HuH-7.5 (cell line): Measurements from ENCODE around the gene CYB5RL.
"Not testable (repeated sequence)": the region's sequence is repeated elsewhere in the genome, so short reads cannot be mapped to it uniquely, and the experiment has no call there.

Experiments
- DNase-seq: peaks from one replicate; pipeline ENCODE4 v3.0.0; 2011; ENCODE audit warnings: low spot score

Gene CYB5RL

DNA sequence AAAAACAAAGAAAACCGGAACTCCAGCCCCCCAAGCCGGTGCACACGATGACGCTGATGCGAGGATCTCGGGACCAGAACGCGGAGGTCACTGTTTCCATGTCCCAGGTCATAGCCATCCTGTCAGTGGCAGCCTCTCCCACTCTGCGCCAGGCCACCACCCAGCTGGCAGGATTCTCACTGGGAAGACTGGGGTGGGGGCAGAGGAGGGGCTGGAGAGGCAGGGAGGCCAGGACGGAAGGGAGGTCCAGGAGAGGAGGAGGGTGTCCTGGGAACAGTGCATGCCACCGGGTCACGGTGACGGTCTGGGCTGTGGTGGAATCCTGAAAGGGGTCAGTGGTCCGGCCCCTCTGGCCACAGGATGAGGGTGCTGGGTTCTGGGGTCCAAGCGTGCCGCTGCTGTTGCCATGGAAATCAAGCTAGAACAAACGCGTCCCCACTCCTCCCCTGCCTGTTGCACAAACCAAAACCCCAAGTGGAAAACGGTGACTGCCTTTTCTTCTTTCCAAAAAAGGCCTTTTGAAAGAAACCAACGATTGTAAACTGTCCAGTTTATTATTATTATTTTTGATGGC lies 26.2 kb upstream of the CYB5RL start:
- no peak for DNase-seq

DNA sequence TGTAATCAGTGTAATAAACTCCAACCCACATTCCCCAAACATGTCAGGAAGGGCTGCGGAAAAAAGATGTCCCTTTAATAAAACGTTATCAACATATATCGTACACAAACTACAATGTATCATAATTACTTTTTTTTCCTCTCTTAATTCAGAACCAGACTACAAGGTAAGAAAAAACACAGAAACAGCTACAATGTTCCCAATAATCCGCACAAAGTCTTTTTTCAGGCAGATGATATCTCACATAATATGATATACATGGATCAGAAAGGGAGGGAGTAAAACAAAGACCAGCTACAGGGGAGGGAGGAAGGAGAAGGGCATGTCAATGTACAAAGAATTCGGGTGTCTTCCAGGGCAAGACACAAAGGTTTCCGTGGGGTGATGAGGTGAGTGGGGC lies 25.5 kb upstream of the CYB5RL start:
- DNase-seq = no peak

DNA sequence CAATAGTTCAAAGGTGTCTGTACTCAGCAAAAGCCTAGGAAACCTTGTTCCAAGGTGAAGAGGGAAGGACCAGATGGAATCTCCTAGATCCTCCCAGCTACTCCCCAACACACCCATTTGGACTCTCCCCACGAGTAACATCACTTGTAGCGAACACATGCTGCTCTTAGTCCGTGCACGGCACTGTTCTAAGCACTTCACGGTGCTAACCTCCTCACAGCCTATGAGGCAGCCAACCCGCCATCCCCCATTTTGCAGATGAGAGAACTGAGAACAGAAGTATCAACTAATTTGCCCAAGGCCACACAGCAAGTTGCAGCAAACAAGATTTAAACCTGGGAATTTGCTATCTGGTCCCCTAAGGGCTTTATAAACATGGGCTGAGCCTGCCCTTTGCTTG lies 24.4 kb upstream of the CYB5RL start:
- DNase-seq = no peak

DNA sequence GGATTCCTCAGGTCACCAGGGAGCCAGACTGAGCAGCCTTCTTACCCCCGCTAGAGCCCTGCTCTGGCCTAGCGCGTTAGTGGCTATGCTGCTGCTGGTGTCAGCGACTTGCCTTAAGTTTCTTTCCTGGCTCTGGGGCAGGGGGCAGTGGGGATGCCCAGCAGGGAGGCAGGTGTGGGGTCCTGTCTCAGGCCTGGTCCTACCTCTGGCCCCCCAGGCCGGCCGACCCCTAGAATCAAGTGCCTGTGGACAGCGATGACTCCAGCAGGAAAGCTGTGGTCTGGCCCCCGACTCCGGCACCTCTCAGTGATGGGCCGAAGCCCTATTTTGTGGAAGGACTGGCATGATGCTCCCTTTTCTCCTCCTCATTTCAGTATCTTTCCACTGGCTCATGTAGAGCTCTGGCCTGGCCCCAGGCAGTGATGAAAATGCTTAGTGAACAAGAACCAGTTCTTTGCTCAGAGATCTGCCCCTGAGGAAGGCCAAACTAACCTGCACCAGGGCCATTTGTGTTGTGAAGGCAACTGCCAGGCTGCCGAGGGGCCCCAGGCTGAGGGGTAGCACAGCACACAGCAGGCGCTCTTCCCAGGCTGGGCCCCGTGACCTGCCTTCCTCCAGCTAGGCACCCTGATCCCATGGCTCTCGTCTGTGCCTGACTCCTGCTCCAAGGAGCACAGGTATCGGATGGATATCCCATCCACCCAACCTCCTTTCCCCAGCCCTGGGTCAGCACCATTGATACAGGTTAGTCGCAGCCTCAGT lies 23.8 kb upstream of the CYB5RL start:
- no peak for DNase-seq

DNA sequence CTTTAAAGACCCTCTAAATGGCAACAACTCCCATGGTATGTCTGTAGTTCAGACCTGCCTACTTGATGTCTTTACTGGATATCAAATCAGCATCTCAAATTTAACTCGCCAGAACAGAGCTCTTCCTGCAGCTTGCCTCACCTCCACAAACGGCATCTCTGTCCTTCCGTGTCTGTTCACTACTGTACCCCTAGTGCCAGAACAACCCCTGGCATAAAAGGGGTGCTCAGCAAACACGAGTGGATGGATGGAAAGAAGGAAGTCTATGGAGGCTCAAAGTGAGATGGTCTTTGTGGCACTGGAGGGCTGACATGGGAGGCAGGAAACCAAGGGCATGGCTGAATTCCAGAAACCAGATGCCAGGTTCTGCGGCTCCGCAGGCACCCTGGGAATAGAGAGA lies 22.9 kb upstream of the CYB5RL start:
- no peak for DNase-seq

DNA sequence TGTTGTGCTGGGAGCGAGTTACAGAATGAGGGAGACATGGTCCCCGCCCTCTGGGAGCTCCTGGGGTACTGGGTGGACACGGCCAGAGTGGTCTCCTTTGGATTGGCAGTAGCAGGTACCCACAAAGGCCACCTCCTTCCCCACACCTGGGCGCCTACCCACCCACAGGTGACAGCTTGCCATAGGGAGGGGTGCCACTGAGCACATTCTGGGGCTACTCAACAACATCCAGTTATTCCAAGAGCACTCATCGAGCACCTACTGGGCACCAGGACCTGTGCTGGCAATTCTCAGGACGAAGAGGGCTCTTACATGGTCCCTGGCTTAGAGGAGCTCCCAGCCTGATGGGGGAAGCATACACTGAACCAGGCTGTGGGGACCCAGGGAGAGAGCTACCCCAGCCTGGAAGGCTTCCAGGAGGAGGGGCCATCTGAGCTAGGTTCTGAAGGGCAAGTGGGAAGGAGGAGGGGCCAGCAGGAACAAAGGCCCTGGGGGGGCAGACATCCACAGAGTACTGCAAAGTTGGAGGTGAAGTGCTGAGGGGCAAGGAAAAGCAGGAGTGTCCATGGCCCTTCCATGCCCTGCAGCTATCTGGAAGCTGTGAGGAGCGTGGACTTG lies 22.1 kb upstream of the CYB5RL start:
- DNase-seq = no peak

DNA sequence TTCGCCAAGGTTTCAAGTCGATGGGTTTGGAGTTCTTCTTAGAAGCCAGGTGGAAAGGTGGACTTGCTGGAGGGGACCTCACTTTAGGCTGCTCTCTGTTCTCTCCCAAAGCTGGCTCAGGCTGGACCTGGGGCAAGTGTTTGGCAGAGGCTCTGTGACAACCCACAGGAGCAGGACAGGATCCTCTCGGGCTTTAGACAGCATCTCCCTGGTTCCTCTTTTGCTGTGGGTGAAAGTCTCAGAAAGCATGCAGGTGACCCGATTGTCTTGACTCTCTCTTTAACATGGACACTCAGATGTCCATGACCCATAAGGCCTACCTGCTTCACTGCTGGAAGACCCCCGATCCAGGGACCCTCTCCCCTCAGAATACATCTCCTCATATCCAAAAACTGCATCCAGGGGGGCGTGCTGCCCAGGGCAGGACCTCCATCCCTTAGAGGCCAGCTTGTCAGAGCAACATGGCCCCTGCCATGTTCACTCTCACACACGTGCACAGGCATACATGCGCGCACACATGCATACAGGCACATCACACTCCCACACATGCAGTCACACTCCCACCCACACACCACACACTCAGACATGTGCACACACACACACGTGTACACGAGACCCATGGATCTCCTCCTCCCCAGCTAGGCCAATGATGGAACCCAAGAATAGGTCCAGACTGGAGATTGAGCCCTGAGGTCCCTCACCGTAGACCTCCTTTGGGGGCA lies 21.4 kb upstream of the CYB5RL start:
- DNase-seq = no peak

DNA sequence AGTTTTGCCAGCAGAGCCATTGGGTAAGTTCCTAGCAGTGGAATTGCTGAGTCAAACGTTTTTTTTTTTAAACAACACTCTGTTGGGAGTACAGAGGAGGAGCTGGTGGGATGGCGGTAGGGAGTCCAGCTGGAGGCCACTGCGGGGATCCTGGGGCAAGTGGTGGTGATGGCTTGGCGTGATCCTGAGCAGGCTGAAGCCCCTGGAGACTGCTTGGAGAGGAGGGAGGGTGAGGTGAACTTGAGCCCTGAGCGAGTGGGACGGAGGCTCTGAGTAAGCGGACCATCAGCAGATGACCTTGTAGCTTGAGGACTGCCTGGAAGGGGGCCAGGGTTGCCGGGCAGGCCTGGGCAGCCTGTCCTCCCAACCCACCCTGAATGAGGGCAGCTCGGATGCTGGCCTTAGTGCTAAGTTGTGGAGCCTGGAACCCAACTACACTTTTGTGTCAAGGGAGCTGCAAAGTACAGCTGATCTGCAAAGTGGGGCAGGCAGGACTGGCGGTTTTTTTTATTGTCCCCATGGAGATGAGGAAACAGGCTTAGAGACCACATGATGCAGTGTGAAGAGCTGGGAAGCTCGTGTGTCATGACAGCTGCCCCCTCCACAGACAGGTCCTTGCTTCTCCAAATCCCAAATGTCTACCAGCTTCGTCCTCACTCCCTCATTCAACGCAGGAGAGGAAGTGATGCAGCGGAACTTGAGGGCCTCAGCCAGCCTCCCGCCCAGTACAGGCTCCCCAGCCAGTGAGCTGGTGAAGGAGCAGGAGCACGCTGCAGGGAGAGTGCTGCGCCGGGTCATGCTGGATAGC lies 20.4 kb upstream of the CYB5RL start:
- DNase-seq = no peak

DNA sequence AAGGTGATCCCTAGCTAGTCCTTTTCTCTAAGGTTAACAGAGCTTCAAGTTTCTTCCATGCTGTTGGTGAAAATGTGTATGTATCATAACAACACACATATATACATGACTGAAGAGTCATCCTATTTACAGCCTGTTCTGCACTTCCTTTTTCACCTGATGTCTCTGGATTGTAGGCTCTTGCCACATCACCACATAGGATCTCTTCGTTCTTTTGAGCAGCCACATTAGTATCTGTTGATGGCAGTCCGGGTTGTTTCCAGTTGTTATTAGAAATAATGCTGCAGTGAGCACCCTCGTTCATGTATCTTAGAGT lies 19.8 kb upstream of the CYB5RL start:
- DNase-seq = no peak

DNA sequence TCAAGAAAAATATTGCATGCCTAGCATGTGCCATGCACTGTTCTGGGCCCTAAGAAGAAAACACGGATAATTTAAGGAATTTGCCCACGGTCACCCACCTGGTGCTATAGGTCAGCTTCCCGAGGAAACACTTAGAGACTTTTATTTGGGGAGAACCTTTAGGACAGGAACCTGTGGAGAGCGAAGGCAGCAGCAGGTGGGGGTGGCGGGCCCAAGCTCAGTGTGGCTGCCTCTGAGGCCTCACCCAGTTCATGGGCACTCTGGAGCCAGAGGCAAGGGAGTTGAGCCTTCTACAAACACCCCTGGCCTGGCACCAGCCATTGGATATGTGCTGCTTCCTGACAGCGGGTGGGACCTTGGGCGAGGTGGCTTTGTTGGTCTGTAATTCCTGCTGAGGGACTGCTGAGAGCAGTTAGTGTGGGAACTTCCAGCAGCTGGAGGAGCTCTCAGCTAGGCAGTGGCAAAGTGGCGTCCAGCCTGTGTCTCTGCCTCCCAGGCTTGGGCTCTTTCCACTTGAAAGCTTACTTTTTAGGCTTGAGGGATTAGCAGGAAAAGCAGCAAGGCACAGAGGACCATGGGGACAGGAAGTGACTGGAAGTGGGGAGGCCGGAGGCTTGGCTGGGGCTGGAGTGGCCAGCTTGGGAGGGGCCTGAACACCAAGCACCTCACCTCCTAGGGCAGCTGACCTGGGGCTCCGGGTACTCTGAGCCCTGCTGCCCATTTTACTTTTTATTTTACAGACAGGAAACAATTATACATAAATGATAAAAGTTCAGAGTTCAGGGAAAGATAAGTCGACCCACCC lies 19.3 kb upstream of the CYB5RL start:
- no peak for DNase-seq

DNA sequence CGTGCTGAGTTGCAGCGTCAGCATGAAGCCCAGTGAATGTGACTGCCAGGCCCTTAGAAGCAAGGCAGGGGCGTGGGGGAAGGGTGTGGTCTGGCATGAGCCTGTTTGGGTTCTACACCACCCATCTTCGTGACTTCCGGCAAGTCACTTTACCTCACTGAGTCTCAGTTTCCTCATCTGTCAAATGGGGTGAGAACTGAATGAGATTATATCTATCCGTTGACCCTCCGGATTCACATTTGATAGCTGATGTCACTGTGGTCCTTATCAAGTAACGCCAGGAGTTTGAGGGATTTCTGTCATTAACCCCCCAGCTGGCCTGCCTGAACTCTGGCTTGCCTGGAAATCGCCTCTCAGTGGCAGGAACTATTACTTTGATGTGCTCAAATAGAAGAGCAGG lies 15.7 kb upstream of the CYB5RL start:
- no peak for DNase-seq

DNA sequence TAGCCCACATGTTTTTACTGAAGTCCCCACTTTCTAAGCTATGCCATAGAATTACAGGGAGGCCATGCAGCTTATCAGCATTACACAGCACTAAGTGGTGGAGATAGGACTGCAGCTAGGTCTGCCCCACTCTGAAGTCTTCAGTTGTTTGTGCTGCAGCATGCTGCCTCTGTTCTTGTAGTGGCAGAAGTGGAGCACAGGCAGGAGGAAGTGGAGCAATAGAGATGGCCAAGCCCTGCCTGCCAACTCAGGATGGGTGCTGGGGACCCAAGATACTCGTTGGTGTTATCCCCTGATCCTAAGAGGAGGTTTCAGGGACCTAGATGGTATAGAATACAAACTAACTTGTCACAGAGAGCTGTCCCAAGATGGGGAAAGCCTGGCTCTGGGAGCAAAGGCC lies 13.0 kb upstream of the CYB5RL start:
- DNase-seq = no peak

DNA sequence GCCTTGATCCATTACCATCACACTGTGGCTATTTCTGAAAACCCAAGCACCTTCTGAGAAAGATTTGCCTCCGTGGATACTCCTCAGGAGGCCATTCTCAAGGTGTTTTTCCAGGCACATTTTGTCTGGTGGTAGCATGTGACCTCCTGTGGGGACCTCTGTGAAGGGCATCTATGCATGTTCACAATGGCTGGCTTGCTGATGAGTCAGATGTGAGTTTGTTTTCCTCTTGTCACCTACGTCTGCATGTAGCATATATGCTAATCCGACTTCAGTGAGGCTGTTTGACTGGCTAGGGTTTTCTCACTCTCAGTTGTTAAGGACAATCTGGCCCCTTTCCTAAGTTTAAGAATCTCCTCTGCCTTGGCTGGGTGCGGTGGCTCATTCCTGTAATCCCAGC lies 8.1 kb upstream of the CYB5RL start:
- DNase-seq = not testable (repeated sequence)

DNA sequence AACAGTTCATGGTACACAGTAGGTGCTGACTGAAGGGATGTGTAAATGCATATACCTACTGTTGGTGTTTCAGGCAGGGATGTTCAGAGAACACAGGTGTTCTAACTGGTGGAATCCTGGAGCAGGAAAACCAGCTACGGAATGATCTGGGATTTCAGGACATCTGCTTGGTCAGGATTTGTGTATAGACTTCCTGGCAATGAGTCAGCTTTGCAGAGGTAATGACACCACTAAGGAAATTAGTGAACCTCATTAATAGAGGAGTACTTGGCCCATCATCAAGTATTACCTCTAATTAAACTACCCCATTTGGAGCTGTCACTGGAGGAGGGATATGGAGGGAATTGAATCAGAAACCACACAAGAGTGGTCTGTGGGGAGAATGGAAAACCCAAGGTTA lies 7.5 kb upstream of the CYB5RL start:
- no peak for DNase-seq

DNA sequence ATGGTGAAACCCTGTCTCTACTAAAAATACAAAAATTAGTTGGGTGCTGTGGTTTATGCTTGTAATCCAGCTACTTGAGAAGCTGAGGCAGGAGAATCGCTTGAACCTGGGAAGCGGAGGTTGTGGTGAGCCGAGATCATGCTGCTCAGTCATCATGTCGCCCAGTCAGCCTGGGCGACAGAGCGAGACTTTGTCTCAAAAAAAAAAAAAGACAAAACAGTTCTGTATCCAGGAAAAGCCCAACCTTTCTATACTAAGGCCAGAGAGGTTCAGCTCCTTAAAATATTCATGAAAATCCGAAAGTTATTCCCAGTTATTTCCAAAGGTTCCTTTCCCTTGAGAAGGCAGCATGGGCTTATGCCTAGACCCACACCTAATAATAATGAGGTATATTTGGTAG lies 4.4 kb upstream of the CYB5RL start:
- DNase-seq = no peak

DNA sequence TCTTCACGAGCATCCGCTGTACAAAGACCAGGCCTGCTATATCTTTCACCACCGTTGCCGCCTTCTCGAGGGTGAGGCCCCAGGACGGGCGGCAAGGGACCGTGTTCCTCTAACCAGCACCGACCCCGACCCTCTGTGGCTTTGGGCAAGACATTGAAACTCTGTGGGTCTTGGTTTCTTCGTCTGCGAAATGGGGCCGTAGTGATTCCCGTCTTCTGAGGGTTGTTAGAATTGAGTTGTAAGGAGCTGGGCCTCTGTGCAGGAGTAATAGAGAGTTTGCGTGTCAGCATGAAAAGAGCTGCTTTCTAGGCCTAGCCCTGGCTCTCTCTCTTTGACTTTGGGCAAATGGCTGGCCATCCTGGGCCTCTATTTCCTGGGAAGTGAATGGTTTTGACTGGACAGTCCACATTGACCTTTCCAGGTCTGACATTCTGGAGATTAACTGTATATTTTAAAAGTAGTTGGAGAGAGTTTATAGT lies 728 bp upstream of the CYB5RL start:
- DNase-seq = no peak

DNA sequence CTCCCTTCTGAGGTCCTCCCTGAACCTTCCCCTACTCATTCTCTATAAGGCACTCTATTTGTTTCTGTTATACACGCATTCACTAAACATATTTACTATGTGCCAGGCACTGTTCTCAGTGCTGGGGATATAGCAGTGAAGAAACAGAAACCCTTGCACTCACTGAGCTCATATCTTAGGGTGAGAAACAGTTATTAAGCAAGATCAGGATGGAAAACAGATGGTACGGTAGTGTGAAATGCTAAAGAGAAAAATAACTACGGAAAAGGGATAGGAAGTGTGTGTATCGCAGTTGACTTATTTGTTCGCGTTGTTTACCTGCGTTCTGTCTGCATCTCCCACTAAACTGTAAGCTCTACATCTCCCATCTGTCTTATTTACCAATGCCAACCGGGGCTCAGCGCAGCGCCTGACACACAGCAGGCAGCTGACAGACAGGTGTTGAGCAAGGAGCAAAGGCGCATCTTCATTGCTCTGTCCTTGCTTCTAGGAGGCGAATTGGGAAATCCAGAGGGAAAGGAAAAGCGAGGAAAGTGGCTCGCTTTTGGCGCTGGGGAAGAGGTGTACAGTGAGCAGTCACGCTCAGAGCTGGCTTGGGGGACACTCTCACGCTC lies 572 bp downstream of the CYB5RL start:
- DNase-seq = no peak

DNA sequence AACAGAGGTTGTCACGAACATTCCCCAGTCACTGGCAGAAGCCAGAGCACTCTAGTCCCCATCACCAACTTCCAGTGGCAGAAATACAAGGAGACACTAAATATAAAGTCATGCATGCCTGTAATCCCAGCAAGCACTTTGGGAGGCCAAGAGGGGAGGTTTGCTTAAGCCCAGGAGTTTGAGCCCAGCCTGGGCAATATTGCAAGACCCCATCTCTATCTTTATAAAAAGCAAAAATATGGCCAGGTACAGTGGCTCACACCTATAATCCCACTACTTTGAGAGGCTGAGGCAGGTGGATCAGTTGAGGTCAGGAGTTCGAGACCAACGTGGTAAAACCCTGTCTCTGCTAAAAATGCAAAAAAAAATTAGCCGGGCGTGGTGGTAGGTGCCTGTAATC lies 6.4 kb downstream of the CYB5RL start:
- no peak for DNase-seq

DNA sequence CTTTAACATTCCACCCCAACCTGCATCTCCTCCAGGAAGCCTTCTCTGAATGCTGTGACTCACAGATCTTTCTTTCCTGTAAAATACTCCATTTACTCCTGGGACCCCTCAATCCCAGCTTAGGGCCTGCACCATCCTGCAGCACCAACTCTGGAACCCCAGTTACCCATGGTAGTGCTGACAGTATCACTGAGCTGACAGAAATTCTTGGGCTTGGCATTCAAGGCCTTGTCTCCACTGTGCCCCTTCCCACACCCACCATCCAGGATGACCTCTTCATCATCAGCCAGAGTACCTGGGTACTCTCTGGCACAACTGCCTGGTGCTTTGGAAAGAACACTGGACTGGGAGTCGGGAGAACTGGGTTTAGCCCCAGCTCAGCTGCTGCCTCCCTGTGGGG lies 8.3 kb downstream of the CYB5RL start:
- DNase-seq = no peak

DNA sequence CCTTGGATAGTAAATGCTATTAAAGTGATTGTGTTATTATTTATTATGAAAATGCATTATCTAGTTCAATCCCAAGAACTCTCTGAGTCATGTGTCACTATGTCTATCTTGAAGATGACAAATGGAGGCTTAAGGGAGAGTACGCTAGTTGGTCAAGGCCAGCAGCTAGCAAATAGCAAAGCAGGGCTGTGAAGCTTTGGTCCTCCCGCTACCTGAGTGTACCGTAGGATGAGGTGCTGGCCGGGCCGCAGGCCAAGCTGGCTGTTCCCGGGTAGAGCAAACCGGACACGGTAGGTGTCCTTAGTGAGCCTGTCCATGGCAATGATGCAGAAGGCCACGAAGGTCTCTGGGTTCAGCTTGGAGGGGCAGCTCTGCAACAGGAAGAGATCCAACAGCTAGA lies 9.3 kb downstream of the CYB5RL start:
- no peak for DNase-seq

DNA sequence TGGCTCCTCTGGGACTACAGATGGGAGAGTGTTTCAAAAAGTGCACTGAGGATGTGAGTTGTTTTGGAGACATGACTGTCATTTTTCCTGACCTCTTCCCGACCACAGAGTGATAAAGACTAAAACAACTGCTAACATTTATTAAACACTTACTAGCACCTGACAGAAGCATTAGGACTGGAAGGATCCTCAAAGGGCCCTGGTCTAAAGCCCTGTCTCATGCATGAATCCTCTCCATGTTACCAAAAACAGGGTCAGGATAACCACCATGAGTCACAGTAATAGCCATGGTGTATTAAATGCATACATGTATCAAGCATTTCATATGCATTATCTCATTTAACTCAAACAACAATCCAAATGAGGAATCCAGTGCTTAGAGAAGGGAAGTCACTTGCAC lies 11.5 kb downstream of the CYB5RL start:
- no peak for DNase-seq
